CD4-positive, alpha-beta T cell treated with Interleukin-1 beta for 1 hour (primary cell): ENCODE measurements around the gene LMNA.
"Not testable (repeated sequence)": the region's sequence is repeated elsewhere in the genome, so short reads cannot be mapped to it uniquely, and the experiment has no call there.

Experiments
- DNase-seq, 2 donors: peaks; one replicate each; pipeline ENCODE4 v3.0.0-alpha.2; 2020 to 2022

LMNA gene

GRCh38 chr1:156164125-156164831, 49.8 kb downstream of the LMNA start:
- no peak for DNase-seq

- DNase-seq = peak; percentile 16 to 35
Measured at GRCh38 chr1:156165083-156165482, 50.6 kb downstream of the LMNA start.

- no peak for DNase-seq
Measured at GRCh38 chr1:156167536-156167935, 53.0 kb downstream of the LMNA start.

- no peak for DNase-seq
Measured at GRCh38 chr1:156172696-156173470, 58.4 kb downstream of the LMNA start.

- DNase-seq = no peak
Measured at GRCh38 chr1:156176610-156177210, 62.2 kb downstream of the LMNA start.

DNA sequence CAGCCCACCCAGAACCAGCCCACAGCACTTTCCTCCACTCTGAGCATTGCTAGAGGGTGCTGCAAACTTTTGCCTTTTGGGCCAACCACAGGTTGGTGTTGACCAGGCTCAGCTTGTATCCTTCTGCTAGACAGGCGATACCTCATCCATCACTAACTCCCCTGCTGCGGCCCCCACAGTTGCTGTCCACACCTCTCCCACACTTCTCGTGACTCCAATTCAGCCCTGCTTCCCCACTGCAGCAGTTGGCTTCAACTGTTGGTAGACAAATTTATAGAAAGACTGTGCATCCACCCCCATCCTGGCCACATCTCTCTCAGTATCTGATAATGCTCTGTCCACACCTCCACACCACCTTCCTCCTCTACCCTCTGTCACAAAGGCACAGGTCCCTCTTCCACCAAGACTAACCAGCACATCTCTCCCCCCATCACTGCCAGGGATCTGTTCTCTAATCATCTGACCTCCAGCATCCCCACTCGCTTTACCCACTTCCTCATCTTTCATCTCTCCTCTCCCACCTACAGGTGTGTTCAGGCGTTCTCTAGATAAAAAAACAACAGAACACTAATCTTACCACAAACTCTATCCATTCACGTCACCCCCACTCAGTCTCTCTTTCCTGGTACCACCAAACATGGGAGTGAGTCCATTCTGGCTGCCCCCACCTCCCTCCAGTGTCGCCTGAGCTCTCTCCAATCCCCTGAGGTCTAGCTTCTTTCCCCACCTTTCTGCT, 63.6 kb downstream of the LMNA start:
- DNase-seq = no peak

GRCh38 chr1:156180471-156180870, 66.0 kb downstream of the LMNA start:
- DNase-seq = no peak

- DNase-seq = not testable (repeated sequence)
Measured at GRCh38 chr1:156181391-156181924, 66.9 kb downstream of the LMNA start.

DNA sequence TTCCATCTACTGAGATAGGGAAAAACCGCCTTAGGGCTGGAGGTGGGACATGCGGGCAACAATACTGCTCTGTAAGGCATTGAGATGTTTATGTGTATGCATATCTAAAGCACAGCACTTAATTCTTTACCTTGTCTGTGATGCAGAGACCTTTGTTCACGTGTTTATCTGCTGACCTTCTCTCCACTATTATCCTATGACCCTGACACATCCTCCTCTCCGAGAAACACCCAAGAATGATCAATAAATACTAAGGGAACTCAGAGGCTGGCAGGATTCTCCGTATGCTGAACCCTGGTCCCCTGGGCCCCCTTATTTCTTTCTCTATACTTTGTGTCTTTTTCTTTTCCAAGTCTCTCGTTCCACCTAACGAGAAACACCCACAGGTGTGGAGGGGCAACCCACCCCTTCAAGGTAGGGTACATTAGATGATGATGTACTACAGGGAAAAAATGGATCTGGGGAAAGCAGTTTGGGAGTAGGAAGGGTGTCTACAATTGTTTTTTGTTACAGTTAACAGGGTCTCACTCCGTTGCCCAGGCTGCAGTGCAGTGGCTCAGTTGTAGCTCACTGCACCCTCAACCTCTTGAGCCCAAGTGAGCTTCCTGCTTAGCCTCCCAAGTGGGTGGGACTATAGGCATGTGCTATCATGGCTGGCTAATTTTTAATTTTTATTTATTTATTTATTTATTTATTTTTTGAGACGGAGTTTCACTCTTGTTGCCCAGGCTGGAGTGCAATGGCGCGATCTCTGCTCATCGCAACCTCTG, 67.7 kb downstream of the LMNA start:
- DNase-seq = not testable (repeated sequence)

DNA sequence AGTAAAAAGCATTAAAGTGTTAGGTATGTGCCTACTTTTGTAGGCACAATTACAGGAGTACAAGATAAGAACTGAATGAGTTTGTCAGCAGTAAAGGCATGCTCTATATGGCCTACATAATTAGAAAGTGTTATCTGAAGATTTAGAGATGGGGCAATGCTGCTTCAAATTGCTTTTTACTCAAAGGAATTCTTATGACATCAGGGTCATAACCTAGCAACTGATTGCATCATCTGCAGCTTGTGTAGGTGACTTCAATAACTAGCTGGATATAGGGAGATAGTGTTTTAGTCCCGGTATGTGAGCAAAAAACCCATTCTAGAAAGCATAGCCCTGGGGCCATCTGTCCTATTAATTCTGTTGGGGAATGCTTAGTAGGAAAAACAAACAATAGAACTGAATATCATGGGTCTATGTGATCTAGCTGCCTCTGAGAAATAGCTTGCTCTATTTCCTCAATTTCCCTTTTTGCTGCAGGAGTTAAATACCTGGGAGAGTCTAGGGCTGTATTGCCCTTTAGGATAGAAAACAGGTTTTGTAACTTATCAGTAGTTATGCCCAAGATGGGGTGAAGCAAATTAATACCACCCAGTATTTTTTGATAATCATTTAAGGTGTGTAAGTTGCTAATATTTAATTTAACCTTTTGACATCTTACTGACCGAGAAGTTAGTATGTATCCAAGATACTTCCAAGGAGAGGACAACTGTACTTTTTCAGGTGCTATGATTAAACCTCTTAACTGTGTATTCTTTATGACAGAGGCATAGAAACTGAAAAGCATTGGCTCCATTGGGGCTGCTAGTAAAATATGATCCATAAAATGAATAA, 72.1 kb downstream of the LMNA start:
- DNase-seq = not testable (repeated sequence)
